PC-9 (cell line): ENCODE measurements around the gene MIA3. TPM values are rescaled to one million over a fixed set of nuclear protein-coding genes. Genes with fewer than 3 reads are reported as not detected.

Source experiments
- BruUV-seq: library from RNA; stranded (reverse); fragments of 400-500 nt; replicated peaks from 2 replicates; lab custom pipeline; 2021; lab: Mats Ljungman, UMichigan
- CTCF ChIA-PET: fragments of 300-600 bp; sonication (Branson Sonifier 250); formaldehyde crosslinking; loops from one replicate; lab custom pipeline; 2022; ENCODE audit warnings: antibody characterized with exemption; lab: Charles Lee
- POLR2A ChIA-PET: fragments of 300-600 bp; sonication (Branson Sonifier 250); formaldehyde crosslinking; loops from one replicate; lab custom pipeline; 2022; ENCODE audit warnings: antibody characterized with exemption; ENCODE audit not compliant: unreplicated experiment; lab: Charles Lee
- DNase-seq, 2 experiments: peaks; one replicate each; pipeline versions ENCODE4 v3.0.0 to v3.0.0-alpha.2; 2015 to 2022; ENCODE audit warnings: mixed read lengths in 1 of 2
- H2AFZ ChIP-seq: fragments of 200-600 bp; sonication (generic); 2 replicates; pipeline ENCODE4 v1.8.1; 2017; ENCODE audit warnings: antibody characterized with exemption
- H3F3A ChIP-seq: fragments of 200-600 bp; sonication (generic); 2 replicates; pipeline ENCODE4 v1.8.1; 2017; ENCODE audit warnings: antibody characterized with exemption, mild to moderate bottlenecking, low read depth; ENCODE audit not compliant: insufficient read depth
- H3K27ac ChIP-seq: fragments of 200-600 bp; sonication (generic); 2 replicates; pipeline ENCODE4 v1.6.1; 2016; ENCODE audit warnings: mixed run types
- H3K27me3 ChIP-seq: fragments of 200-600 bp; sonication (generic); 2 replicates; pipeline ENCODE4 v1.6.1; 2016; ENCODE audit warnings: low read depth, mixed run types; ENCODE audit not compliant: insufficient read depth
- H3K36me3 ChIP-seq: fragments of 200-600 bp; sonication (generic); 2 replicates; pipeline ENCODE4 v1.6.1; 2016; ENCODE audit warnings: low read depth, mixed run types
- H3K4me1 ChIP-seq: fragments of 200-600 bp; sonication (generic); replicated peaks from 2 replicates; pipeline ENCODE4 v1.6.1; 2016; ENCODE audit warnings: mixed run types; ENCODE audit not compliant: insufficient read depth
- H3K4me2 ChIP-seq: fragments of 200-600 bp; sonication (generic); 2 replicates; pipeline ENCODE4 v1.6.1; 2017; ENCODE audit warnings: mixed run types
- H3K4me3 ChIP-seq: fragments of 200-600 bp; sonication (generic); 2 replicates; pipeline ENCODE4 v1.6.1; 2016; ENCODE audit warnings: mixed run types
- H3K79me2 ChIP-seq: fragments of 200-600 bp; sonication (generic); 2 replicates; pipeline ENCODE4 v1.6.1; 2017; ENCODE audit warnings: low read depth, mixed run types
- H3K9me2 ChIP-seq: fragments of 200-600 bp; sonication (generic); 2 replicates; pipeline ENCODE4 v1.8.1; 2017; ENCODE audit warnings: mild to moderate bottlenecking; ENCODE audit not compliant: insufficient read depth
- H3K9me3 ChIP-seq: fragments of 200-600 bp; sonication (generic); 2 replicates; pipeline ENCODE4 v1.8.1; 2016; ENCODE audit warnings: low read depth; ENCODE audit not compliant: insufficient read depth
- H4K20me1 ChIP-seq: fragments of 200-600 bp; sonication (generic); 2 replicates; pipeline ENCODE4 v1.8.1; 2017; ENCODE audit not compliant: insufficient read depth
- CTCF ChIP-seq: fragments of 200-600 bp; sonication (generic); conservative IDR thresholded peaks from 2 replicates; pipeline ENCODE4 v1.6.1; 2017; ENCODE audit warnings: mixed run types, antibody characterized with exemption, mild to moderate bottlenecking, moderate library complexity
- EZH2 ChIP-seq: fragments of 200-600 bp; sonication (generic); IDR thresholded peaks from 2 replicates; pipeline ENCODE4 v1.8.0; 2017; ENCODE audit warnings: antibody characterized with exemption, low read depth
- intact Hi-C: fragments of 100-400 bp; cut with micrococcal nuclease; formaldehyde crosslinking; loops from one replicate; pipeline ENCODE4 v1.10.0; 2022; ENCODE audit not compliant: unreplicated experiment
- total RNA-seq: library from RNA; stranded (reverse); gene quantifications from 2 replicates; pipeline ENCODE4 v1.2.3, GENCODE V29; 2021

Gene MIA3
- total RNA-seq, 1 experiment from 2014 or later = 65.1 TPM

GRCh38 chr1:222656391-222657155 lies 38.7 kb downstream of the MIA3 start:
- no TSS peak for BruUV-seq
- ChIA-PET POLR2A (no interaction called here), CTCF (no interaction called here)

DNA sequence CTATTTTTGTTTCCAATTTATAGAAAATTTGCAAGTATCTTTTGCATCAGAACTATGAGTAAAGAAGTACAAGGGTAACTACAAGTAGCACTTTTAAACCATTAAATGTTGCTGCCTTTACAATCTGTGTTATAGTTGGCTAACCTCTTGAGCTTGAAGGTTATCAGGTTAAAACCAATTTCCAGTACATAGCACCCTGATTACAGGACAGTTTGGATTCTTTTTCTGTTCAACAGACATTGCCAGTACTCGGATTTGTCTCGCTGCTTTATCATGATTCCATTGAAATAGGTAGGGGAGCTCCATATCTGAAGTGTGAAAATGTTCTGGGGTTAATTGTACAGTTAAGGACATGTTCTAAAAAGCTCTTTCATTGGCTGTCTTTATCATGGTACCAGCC lies 40.0 kb downstream of the MIA3 start:
- no peaks in the 10 kb centered on the region; the same call in 1 of the 2 replicates for H3F3A ChIP-seq
- no peaks in the 10 kb centered on the region for H3K9me2 ChIP-seq
- ChIA-PET POLR2A (no interaction called here), CTCF (no interaction called here)
- peaks cover 57% of the 10 kb centered on the region for H3K36me3 ChIP-seq
- no peaks in the 10 kb centered on the region for H4K20me1 ChIP-seq
- no peaks in the 10 kb centered on the region for H3K9me3 ChIP-seq
- H3K27me3 ChIP-seq = no peaks in the 10 kb centered on the region
- no peak overlapping the region for H3K4me2 ChIP-seq
- no peak overlapping the region for H2AFZ ChIP-seq
- H3K79me2 ChIP-seq = no peaks in the 10 kb centered on the region
- H3K4me3 ChIP-seq = no peak overlapping the region
- TF ChIP-seq EZH2 = no peak
- no peak for TF ChIP-seq CTCF
- intact Hi-C loops = no loop called here
- BruUV-seq = no TSS peak
- H3K27ac ChIP-seq = no peak overlapping the region
- H3K4me1 ChIP-seq = no peaks in the 10 kb centered on the region
- DNase-seq = no peak

More at GRCh38 chr1:222656391-222657155, 38.7 kb downstream of the MIA3 start:
- Histone ChIP-seq H3K36me3 (peaks cover 57% of the 10 kb centered on the region; the same call in 1 of the 2 replicates), H3K27me3 (no peaks in the 10 kb centered on the region), H3K79me2 (no peaks in the 10 kb centered on the region), H2AFZ (no peak overlapping the region), H3F3A (no peaks in the 10 kb centered on the region; the same call in 1 of the 2 replicates), H3K9me2 (no peaks in the 10 kb centered on the region), H3K27ac (no peak overlapping the region), H3K4me2 (no peak overlapping the region), H3K9me3 (no peaks in the 10 kb centered on the region), H3K4me3 (no peak overlapping the region), H4K20me1 (no peaks in the 10 kb centered on the region), H3K4me1 (no peaks in the 10 kb centered on the region)
- no peak for TF ChIP-seq CTCF
- TF ChIP-seq EZH2 = no peak
- DNase-seq = no peak
- intact Hi-C loops = no loop called here

- H3K79me2 ChIP-seq = no peaks in the 10 kb centered on the region
- DNase-seq = no peak
- ChIA-PET POLR2A (no interaction called here), CTCF (no interaction called here)
- no TSS peak for BruUV-seq
- H3K9me3 ChIP-seq = no peaks in the 10 kb centered on the region
- H3K4me1 ChIP-seq = no peaks in the 10 kb centered on the region
- H3K4me2 ChIP-seq = no peak overlapping the region
- intact Hi-C loops = no loop called here
- H3K27me3 ChIP-seq = no peaks in the 10 kb centered on the region
- H3K36me3 ChIP-seq = peaks cover 57% of the 10 kb centered on the region
- TF ChIP-seq CTCF (no peak), EZH2 (no peak)
- no peak overlapping the region for H3K4me3 ChIP-seq
- no peak overlapping the region for H3K27ac ChIP-seq
- H4K20me1 ChIP-seq = no peaks in the 10 kb centered on the region
- no peaks in the 10 kb centered on the region for H3K9me2 ChIP-seq
- H3F3A ChIP-seq = peaks cover 3% of the 10 kb centered on the region
- H2AFZ ChIP-seq = no peak overlapping the region
Measured at GRCh38 chr1:222663431-222663934, 45.6 kb downstream of the MIA3 start.
